OCI-LY7 (cell line): ENCODE results near the gene RRAGD. TPM values are rescaled to one million over a fixed set of nuclear protein-coding genes. Genes with fewer than 3 reads are reported as not detected.

Experiments used
- BruUV-seq: library from RNA; stranded (reverse); fragments of 400-500 nt; replicated peaks from 2 replicates; lab custom pipeline; 2021; lab: Mats Ljungman, UMichigan
- CTCF ChIA-PET: fragments of 300-600 bp; sonication (Branson Sonifier 250); formaldehyde crosslinking; loops from one replicate; lab custom pipeline; 2022; ENCODE audit warnings: antibody characterized with exemption; ENCODE audit not compliant: unreplicated experiment; lab: Charles Lee
- POLR2A ChIA-PET: fragments of 300-600 bp; sonication (Branson Sonifier 250); formaldehyde crosslinking; loops from one replicate; lab custom pipeline; 2022; ENCODE audit warnings: antibody characterized with exemption; lab: Charles Lee
- DNase-seq: peaks from one replicate; pipeline ENCODE4 v3.0.0-alpha.2; 2015; ENCODE audit warnings: low spot score
- H2AFZ ChIP-seq: fragments of 200-600 bp; sonication (generic), shearing (Covaris generic); 2 replicates; pipeline ENCODE4 v1.6.1; 2014; ENCODE audit warnings: mild to moderate bottlenecking, antibody characterized with exemption, low read length, moderate library complexity
- H3K27ac ChIP-seq: fragments of 200-600 bp; sonication (generic); 2 replicates; pipeline ENCODE4 v1.5.1; 2014; ENCODE audit warnings: mixed run types, low read depth, mild to moderate bottlenecking, moderate library complexity, low read length, inconsistent platforms; ENCODE audit not compliant: poor library complexity, severe bottlenecking
- H3K36me3 ChIP-seq: fragments of 200-600 bp; sonication (generic); 2 replicates; pipeline ENCODE4 v1.6.1; 2014; ENCODE audit warnings: mild to moderate bottlenecking, antibody characterized with exemption, low read length, moderate library complexity, mixed read lengths; ENCODE audit not compliant: insufficient read depth
- H3K4me1 ChIP-seq: fragments of 200-600 bp; sonication (generic); 2 replicates; pipeline ENCODE4 v1.5.1; 2014; ENCODE audit warnings: mild to moderate bottlenecking, low read length; ENCODE audit not compliant: insufficient read depth, poor library complexity, severe bottlenecking
- H3K4me2 ChIP-seq: fragments of 200-600 bp; sonication (generic); 2 replicates; pipeline ENCODE4 v1.6.1; 2014; ENCODE audit warnings: mild to moderate bottlenecking, low read length
- H3K4me3 ChIP-seq: fragments of 200-600 bp; sonication (generic); 2 replicates; pipeline ENCODE4 v1.5.1; 2014; ENCODE audit warnings: mild to moderate bottlenecking, low read depth, low read length; ENCODE audit not compliant: poor library complexity, severe bottlenecking
- H3K79me2 ChIP-seq: fragments of 200-600 bp; sonication (generic); 2 replicates; pipeline ENCODE4 v1.6.1; 2016; ENCODE audit warnings: low read depth, mild to moderate bottlenecking, low read length, moderate library complexity, mixed read lengths; ENCODE audit not compliant: insufficient read depth
- H3K9me2 ChIP-seq: fragments of 200-600 bp; sonication (generic); 2 replicates; pipeline ENCODE4 v1.6.1; 2016; ENCODE audit warnings: mild to moderate bottlenecking, low read length, mixed read lengths; ENCODE audit not compliant: insufficient read depth
- H3K9me3 ChIP-seq: fragments of 200-600 bp; sonication (generic); 2 replicates; pipeline ENCODE4 v1.6.1; 2014; ENCODE audit warnings: mild to moderate bottlenecking, mixed run types, low read length, mixed read lengths
- H4K20me1 ChIP-seq: fragments of 200-600 bp; sonication (generic); 2 replicates; pipeline ENCODE4 v1.6.1; 2014; ENCODE audit warnings: mild to moderate bottlenecking, antibody characterized with exemption, low read length, moderate library complexity, mixed read lengths; ENCODE audit not compliant: insufficient read depth
- CTCF ChIP-seq: fragments of 200-600 bp; sonication (generic); conservative IDR thresholded peaks from 2 replicates; pipeline ENCODE4 v1.5.1; 2014; ENCODE audit warnings: mild to moderate bottlenecking, antibody characterized with exemption, low read length, moderate library complexity, mixed read lengths
- EZH2phosphoT487 ChIP-seq: fragments of 200-600 bp; sonication (generic); IDR thresholded peaks from 2 replicates; pipeline ENCODE4 v1.6.1; 2018; ENCODE audit warnings: low read depth, borderline replicate concordance, mild to moderate bottlenecking, mixed run types, antibody characterized with exemption, low read length, moderate library complexity, mixed read lengths
- intact Hi-C: fragments of 100-400 bp; cut with micrococcal nuclease; formaldehyde crosslinking; loops from one replicate; pipeline ENCODE4 v1.10.0; 2022; ENCODE audit not compliant: unreplicated experiment
- total RNA-seq, 2 experiments: library from RNA; depleted of rRNA in 1 of 2; stranded (reverse); fragments of >200 nt in 1 of 2; shearing (Covaris generic) in 1 of 2; gene quantifications; 2 replicates each; pipeline ENCODE4 v1.2.3, GENCODE V29; 2014 to 2022

The RRAGD gene
- total RNA-seq, 2 experiments from 2014 or later, result 6.2 to 17.6 TPM

GRCh38 chr6:89393659-89394058 lies 18.4 kb downstream of the RRAGD start:
- H3K27ac ChIP-seq, result no peak overlapping the region
- no TSS peak for BruUV-seq
- peaks cover 4% of the 10 kb centered on the region; the same call in 1 of the 2 replicates for H3K36me3 ChIP-seq
- POLR2A ChIA-PET, result no interaction called here
- no peak overlapping the region; the same call in 1 of the 2 replicates for H2AFZ ChIP-seq
- TF ChIP-seq CTCF (no peak), EZH2phosphoT487 (no peak)
- H3K4me3 ChIP-seq, result no peak overlapping the region
- peaks cover 13% of the 10 kb centered on the region; the same call in 1 of the 2 replicates for H3K79me2 ChIP-seq
- H3K9me2 ChIP-seq, result no peaks in the 10 kb centered on the region
- intact Hi-C loops, result no loop called here
- CTCF ChIA-PET, result no interaction called here
- peak overlapping the region; percentile 39 for H3K4me2 ChIP-seq
- H4K20me1 ChIP-seq, result no peaks in the 10 kb centered on the region
- DNase-seq, result no peak
- no peaks in the 10 kb centered on the region for H3K9me3 ChIP-seq
- peaks cover 37% of the 10 kb centered on the region for H3K4me1 ChIP-seq

GRCh38 chr6:89392823-89393222 lies 19.2 kb downstream of the RRAGD start:
- TF ChIP-seq CTCF, result no peak
- no peak for TF ChIP-seq EZH2phosphoT487
- Histone ChIP-seq H3K4me1 (peaks cover 41% of the 10 kb centered on the region), H3K36me3 (peaks cover 4% of the 10 kb centered on the region; the same call in 1 of the 2 replicates), H4K20me1 (no peaks in the 10 kb centered on the region), H3K9me3 (no peaks in the 10 kb centered on the region), H3K79me2 (peaks cover 20% of the 10 kb centered on the region; the same call in 1 of the 2 replicates), H3K9me2 (no peaks in the 10 kb centered on the region), H3K27ac (no peak overlapping the region), H2AFZ (peak overlapping the region; percentile 27; the same call in 1 of the 2 replicates), H3K4me3 (no peak overlapping the region), H3K4me2 (peak overlapping the region; percentile 39)
- ChIA-PET POLR2A (interaction anchor here (0.6 to 1.5 kb wide), 3 partner anchors 9 to 245 kb away, joined by 3 to 7 read pairs (median 4); partner anchors contain the start of gene LYRM2), CTCF (no interaction called here)
- no TSS peak for BruUV-seq
- intact Hi-C loops, result no loop called here
- DNase-seq, result no peak

- Histone ChIP-seq H3K4me3 (no peak overlapping the region), H3K4me1 (peaks cover 67% of the 10 kb centered on the region), H3K79me2 (peaks cover 16% of the 10 kb centered on the region; the same call in 1 of the 2 replicates), H3K9me2 (no peaks in the 10 kb centered on the region), H3K36me3 (peaks cover 6% of the 10 kb centered on the region; the same call in 1 of the 2 replicates), H2AFZ (no peak overlapping the region), H4K20me1 (no peaks in the 10 kb centered on the region), H3K4me2 (peak overlapping the region; percentile 86), H3K27ac (no peak overlapping the region), H3K9me3 (peaks cover 5% of the 10 kb centered on the region; the same call in 1 of the 2 replicates)
- TF ChIP-seq EZH2phosphoT487 (no peak), CTCF (no peak)
- BruUV-seq, result no TSS peak
- no peak for DNase-seq
- CTCF ChIA-PET, result no interaction called here
- POLR2A ChIA-PET, result interaction anchor here (0.7 to 3.8 kb wide), 9 partner anchors 10 to 1514 kb away, joined by 3 to 26 read pairs (median 4); no protein-coding TSS in a partner anchor
- intact Hi-C loops, result no loop called here
Measured at GRCh38 chr6:89388846-89389245, 23.2 kb downstream of the RRAGD start.
